HG03469 (cell line): ENCODE results near the gene TUBGCP6.

Experiments
- ATAC-seq: cut with Tn5 transposase; IDR thresholded peaks from one replicate; pipeline ENCODE4 v1.9.1; 2021; ENCODE audit warnings: mild to moderate bottlenecking, moderate library complexity, moderate number of reproducible peaks; ENCODE audit not compliant: unreplicated experiment

TUBGCP6 gene

GRCh38 chr22:50227579-50228215 lies 17.1 kb downstream of the TUBGCP6 start:
- no peak for ATAC-seq

GRCh38 chr22:50226875-50227165 lies 18.0 kb downstream of the TUBGCP6 start:
- no peak for ATAC-seq

- ATAC-seq: no peak
Measured at GRCh38 chr22:50226063-50226874, 18.6 kb downstream of the TUBGCP6 start.

- ATAC-seq: no peak
Measured at GRCh38 chr22:50225200-50225969, 19.4 kb downstream of the TUBGCP6 start.

- ATAC-seq: no peak
Measured at GRCh38 chr22:50224071-50224470, 20.8 kb downstream of the TUBGCP6 start.

- no peak for ATAC-seq
Measured at GRCh38 chr22:50222508-50222907, 22.3 kb downstream of the TUBGCP6 start.

GRCh38 chr22:50221410-50222300 lies 23.2 kb downstream of the TUBGCP6 start:
- no peak for ATAC-seq

- ATAC-seq: no peak
Measured at GRCh38 chr22:50220603-50221409, 24.0 kb downstream of the TUBGCP6 start.

GRCh38 chr22:50219800-50220602 lies 24.8 kb downstream of the TUBGCP6 start:
- ATAC-seq: no peak

GRCh38 chr22:50218996-50219727 lies 25.7 kb downstream of the TUBGCP6 start:
- ATAC-seq: no peak

- no peak for ATAC-seq
Measured at GRCh38 chr22:50218153-50218995, 26.4 kb downstream of the TUBGCP6 start.

GRCh38 chr22:50217543-50218152 lies 27.2 kb downstream of the TUBGCP6 start:
- no peak for ATAC-seq

GRCh38 chr22:50216684-50217520 lies 27.9 kb downstream of the TUBGCP6 start:
- ATAC-seq: no peak

GRCh38 chr22:50216055-50216683 lies 28.7 kb downstream of the TUBGCP6 start:
- no peak for ATAC-seq

- no peak for ATAC-seq
Measured at GRCh38 chr22:50215297-50216054, 29.3 kb downstream of the TUBGCP6 start.
